Endothelial cell (in vitro differentiated cells): ENCODE results near the gene LPP. TPM values are rescaled to one million over a fixed set of nuclear protein-coding genes. Genes with fewer than 3 reads are reported as not detected.

Experiments used
- DNase-seq: peaks from one replicate; pipeline ENCODE4 v3.0.0; 2021; ENCODE audit warnings: low spot score
- H3K27ac Mint-ChIP-seq: one replicate; pipeline ENCODE4 v1.8.0; 2021; ENCODE audit warnings: mixed read lengths, inconsistent platforms; ENCODE audit not compliant: unreplicated experiment
- H3K27me3 Mint-ChIP-seq: one replicate; pipeline ENCODE4 v1.8.0; 2021; ENCODE audit warnings: mild to moderate bottlenecking, moderate library complexity, mixed read lengths, inconsistent platforms; ENCODE audit not compliant: unreplicated experiment
- H3K36me3 Mint-ChIP-seq: one replicate; pipeline ENCODE4 v1.8.0; 2021; ENCODE audit warnings: mild to moderate bottlenecking, low read depth, mixed read lengths, inconsistent platforms; ENCODE audit not compliant: unreplicated experiment
- H3K4me1 Mint-ChIP-seq: one replicate; pipeline ENCODE4 v1.8.0; 2021; ENCODE audit warnings: mild to moderate bottlenecking, mixed read lengths, inconsistent platforms; ENCODE audit not compliant: unreplicated experiment
- H3K4me3 Mint-ChIP-seq: one replicate; pipeline ENCODE4 v1.8.0; 2021; ENCODE audit warnings: mild to moderate bottlenecking, mixed read lengths, inconsistent platforms; ENCODE audit not compliant: unreplicated experiment
- H3K9me3 Mint-ChIP-seq: one replicate; pipeline ENCODE4 v1.8.0; 2021; ENCODE audit warnings: mixed read lengths, inconsistent platforms; ENCODE audit not compliant: unreplicated experiment
- CTCF ChIP-seq: fragments of 200-600 bp; sonication (generic); IDR thresholded peaks from one replicate; pipeline ENCODE4 v1.5.0; 2021; ENCODE audit warnings: antibody characterized with exemption; ENCODE audit not compliant: unreplicated experiment
- total RNA-seq: library from RNA; stranded (reverse); fragmentation: NEBNext Ultra II Directional; extraction: Animal tissue kit (Norgen Biotek cat#: 25700); gene quantifications from one replicate; pipeline ENCODE4 v1.2.1, GENCODE V29; 2021; ENCODE audit not compliant: unreplicated experiment

The LPP gene
- total RNA-seq, 1 donor from 2014 or later = 181 TPM

- no peak for TF ChIP-seq CTCF
- Mint-ChIP-seq H3K4me1 (peaks cover 28% of the 10 kb centered on the region), H3K27me3 (peaks cover 9% of the 10 kb centered on the region), H3K36me3 (peaks cover 17% of the 10 kb centered on the region), H3K9me3 (no peaks in the 10 kb centered on the region), H3K4me3 (no peak overlapping the region), H3K27ac (no peak overlapping the region)
- DNase-seq = no peak
Observed at GRCh38 chr3:188904670-188905069, 750.7 kb downstream of the LPP start.

GRCh38 chr3:188905547-188905946 is 751.6 kb downstream of the LPP start:
- no peak overlapping the region for H3K4me3 Mint-ChIP-seq
- no peaks in the 10 kb centered on the region for H3K9me3 Mint-ChIP-seq
- H3K4me1 Mint-ChIP-seq = peaks cover 19% of the 10 kb centered on the region
- H3K27ac Mint-ChIP-seq = no peak overlapping the region
- H3K27me3 Mint-ChIP-seq = peaks cover 6% of the 10 kb centered on the region
- H3K36me3 Mint-ChIP-seq = peaks cover 21% of the 10 kb centered on the region
- no peak for TF ChIP-seq CTCF
- DNase-seq = no peak

DNA sequence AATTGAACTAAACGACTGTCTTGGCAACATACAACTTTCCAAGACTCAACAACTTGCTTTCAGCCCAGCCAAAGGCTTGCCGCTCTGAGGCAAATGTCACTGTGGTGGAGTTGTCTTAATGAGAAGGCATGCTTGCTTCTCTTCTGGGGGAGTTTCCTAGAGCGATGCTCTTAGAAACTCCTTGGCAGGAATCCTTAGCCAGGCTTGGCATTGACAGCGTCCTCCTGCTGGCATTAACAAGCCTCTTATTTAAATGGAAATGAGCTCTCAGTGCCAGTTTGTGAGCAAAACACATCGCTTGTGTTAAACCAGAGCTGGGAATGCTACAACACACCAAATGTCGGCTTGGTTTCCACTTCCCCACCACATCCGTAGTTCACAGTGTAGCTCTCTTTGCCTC is 752.3 kb downstream of the LPP start:
- Mint-ChIP-seq H3K27ac (no peak overlapping the region), H3K36me3 (peaks cover 21% of the 10 kb centered on the region), H3K4me3 (no peak overlapping the region), H3K4me1 (peaks cover 12% of the 10 kb centered on the region), H3K9me3 (no peaks in the 10 kb centered on the region), H3K27me3 (peaks cover 6% of the 10 kb centered on the region)
- DNase-seq = no peak
- TF ChIP-seq CTCF = no peak

DNA sequence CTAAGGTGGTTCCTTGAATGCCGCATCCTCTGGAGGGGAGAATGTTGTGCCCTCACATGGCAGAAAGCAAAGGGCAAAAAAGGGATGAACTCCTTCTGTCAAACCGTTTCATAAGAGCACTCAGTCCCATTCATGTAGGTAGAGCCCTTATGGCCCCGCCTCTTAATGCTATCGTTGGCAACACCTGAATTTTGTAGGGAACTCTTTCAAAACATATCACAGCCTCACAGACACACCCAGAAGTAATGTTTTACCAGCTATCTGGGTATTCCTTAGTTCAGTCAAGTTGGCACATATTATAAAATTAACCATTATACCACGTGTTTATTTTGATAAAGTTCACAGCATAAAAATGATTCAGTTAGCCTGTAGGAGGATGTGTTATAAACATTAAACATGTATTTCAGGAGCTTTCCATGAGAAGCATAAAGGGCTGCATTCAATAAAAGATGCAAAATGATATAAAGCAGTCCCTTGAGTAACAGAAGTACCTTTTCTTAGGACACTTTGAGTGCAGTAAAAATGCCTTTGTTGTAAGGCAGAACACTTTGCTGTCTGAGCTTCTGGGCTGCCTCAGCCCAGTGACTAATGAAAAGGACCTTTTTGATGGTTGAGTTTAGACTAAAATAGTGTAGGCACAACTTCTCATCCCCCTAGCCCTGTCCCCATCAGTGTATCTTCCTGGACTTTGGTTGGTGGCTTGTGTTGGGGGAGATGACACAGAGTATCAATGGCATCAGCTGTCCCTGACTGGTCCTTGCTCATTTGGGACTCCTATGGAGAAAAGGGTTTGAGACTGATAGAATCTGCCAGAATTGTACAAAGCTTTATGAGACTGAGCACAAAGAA is 754.3 kb downstream of the LPP start:
- no peak overlapping the region for H3K4me3 Mint-ChIP-seq
- no peak overlapping the region for H3K27ac Mint-ChIP-seq
- H3K9me3 Mint-ChIP-seq = no peaks in the 10 kb centered on the region
- DNase-seq = no peak
- H3K36me3 Mint-ChIP-seq = peaks cover 21% of the 10 kb centered on the region
- no peak for TF ChIP-seq CTCF
- peaks cover 6% of the 10 kb centered on the region for H3K27me3 Mint-ChIP-seq
- peaks cover 3% of the 10 kb centered on the region for H3K4me1 Mint-ChIP-seq
